HCT116 (cell line): ENCODE data around the gene ECSCR.

Experiments used
- CTCF ChIP-seq, 3 experiments: fragments of 200-600 bp in 1 of 3; sonication (generic) in 1 of 3; IDR thresholded peaks in 2 of 3; conservative IDR thresholded peaks in 1 of 3; 2 replicates each; pipeline ENCODE4 v1.5.1; 2012 to 2017; ENCODE audit warnings: low read depth in 2 of 3, low read length in 2 of 3, antibody characterized with exemption in 1 of 3, borderline replicate concordance in 1 of 3, control low read depth in 1 of 3, mild to moderate bottlenecking in 1 of 3, mixed read lengths in 1 of 3, mixed run types in 1 of 3, moderate library complexity in 1 of 3; ENCODE audit not compliant: insufficient read depth in 1 of 3
- ELF1 ChIP-seq: IDR thresholded peaks from 2 replicates; pipeline ENCODE4 v1.6.1; 2012; ENCODE audit warnings: low read depth, borderline replicate concordance
- EZH2 ChIP-seq: fragments of 200-600 bp; sonication (generic); IDR thresholded peaks from 2 replicates; pipeline ENCODE4 v1.6.1; 2017; ENCODE audit warnings: antibody characterized with exemption, mixed run types
- FOSL1 ChIP-seq: IDR thresholded peaks from 2 replicates; pipeline ENCODE4 v1.6.1; 2012; ENCODE audit warnings: low read depth
- REST ChIP-seq: IDR thresholded peaks from 2 replicates; pipeline ENCODE4 v1.6.1; 2012; ENCODE audit warnings: low read depth
- SP1 ChIP-seq: IDR thresholded peaks from 2 replicates; pipeline ENCODE4 v1.6.1; 2012; ENCODE audit warnings: low read depth
- SRF ChIP-seq: IDR thresholded peaks from 2 replicates; pipeline ENCODE4 v1.6.1; 2012; ENCODE audit warnings: low read depth
- YY1 ChIP-seq: IDR thresholded peaks from 2 replicates; pipeline ENCODE4 v1.6.1; 2011; ENCODE audit warnings: low read length, low read depth, moderate library complexity, mild to moderate bottlenecking; ENCODE audit not compliant: insufficient replicate concordance; ENCODE audit errors: extremely low read depth
- ZNF274 ChIP-seq: fragments of 200-500 bp; sonication (Bioruptor generic); IDR thresholded peaks from 2 replicates; pipeline ENCODE4 v1.6.1; 2014; ENCODE audit warnings: mild to moderate bottlenecking, low read depth, low read length, inconsistent platforms
- TF ChIP-seq, protein P1 (sequence below): IDR thresholded peaks from 2 replicates; pipeline ENCODE4 v1.6.1; 2012

DNA sequence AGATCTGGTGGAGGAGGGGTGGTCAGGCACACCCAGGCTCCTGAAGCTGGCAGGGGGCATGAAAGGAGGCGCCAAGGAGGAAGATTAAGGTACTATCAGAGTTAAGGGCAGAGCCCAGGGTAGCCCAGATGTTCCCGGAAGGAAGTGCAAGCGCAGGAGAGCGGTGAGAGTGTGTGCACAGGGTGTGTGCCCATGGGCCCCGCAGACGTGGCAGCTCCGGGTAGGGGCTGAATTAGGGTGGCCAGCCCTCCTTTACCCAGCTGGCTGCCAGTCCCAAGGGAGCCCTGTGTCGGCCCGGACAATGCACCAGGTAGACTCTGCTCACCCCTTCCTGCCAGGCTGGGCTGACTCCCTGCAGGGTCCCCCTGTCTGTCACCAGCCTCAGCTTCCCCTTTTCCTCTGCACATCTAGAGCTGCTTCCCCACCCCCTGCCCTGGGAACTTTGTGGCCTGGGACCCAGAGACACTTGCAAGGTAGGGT, 8.3 kb upstream of the ECSCR start, which contains the start of gene SMIM33:
- TF ChIP-seq CTCF (IDR thresholded peaks at IDR 0.05 in 2 of 3, conservative IDR thresholded peaks at IDR 0.05 in 1 of 3; ENCODE audit: borderline replicate concordance in 1 of 3, insufficient read depth in 1 of 3, low read depth in 2 of 3, low read length in 2 of 3) (no peak), SRF (no peak), ZNF274 (no peak), EZH2 (no peak), FOSL1 (no peak), YY1 (no peak), REST (no peak), ELF1 (no peak), SP1 (no peak)
- TF ChIP-seq, protein P1, sequence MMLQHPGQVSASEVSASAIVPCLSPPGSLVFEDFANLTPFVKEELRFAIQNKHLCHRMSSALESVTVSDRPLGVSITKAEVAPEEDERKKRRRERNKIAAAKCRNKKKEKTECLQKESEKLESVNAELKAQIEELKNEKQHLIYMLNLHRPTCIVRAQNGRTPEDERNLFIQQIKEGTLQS: no peak
